NCI-H748 treated with DMSO at 0.1 percent for 48 hours (cell line): ENCODE results near the gene MAMLD1.

Experiments
- DNase-seq: peaks from one replicate; lab custom pipeline; 2025; lab: John Stamatoyannopoulos, UW

Gene MAMLD1

DNA sequence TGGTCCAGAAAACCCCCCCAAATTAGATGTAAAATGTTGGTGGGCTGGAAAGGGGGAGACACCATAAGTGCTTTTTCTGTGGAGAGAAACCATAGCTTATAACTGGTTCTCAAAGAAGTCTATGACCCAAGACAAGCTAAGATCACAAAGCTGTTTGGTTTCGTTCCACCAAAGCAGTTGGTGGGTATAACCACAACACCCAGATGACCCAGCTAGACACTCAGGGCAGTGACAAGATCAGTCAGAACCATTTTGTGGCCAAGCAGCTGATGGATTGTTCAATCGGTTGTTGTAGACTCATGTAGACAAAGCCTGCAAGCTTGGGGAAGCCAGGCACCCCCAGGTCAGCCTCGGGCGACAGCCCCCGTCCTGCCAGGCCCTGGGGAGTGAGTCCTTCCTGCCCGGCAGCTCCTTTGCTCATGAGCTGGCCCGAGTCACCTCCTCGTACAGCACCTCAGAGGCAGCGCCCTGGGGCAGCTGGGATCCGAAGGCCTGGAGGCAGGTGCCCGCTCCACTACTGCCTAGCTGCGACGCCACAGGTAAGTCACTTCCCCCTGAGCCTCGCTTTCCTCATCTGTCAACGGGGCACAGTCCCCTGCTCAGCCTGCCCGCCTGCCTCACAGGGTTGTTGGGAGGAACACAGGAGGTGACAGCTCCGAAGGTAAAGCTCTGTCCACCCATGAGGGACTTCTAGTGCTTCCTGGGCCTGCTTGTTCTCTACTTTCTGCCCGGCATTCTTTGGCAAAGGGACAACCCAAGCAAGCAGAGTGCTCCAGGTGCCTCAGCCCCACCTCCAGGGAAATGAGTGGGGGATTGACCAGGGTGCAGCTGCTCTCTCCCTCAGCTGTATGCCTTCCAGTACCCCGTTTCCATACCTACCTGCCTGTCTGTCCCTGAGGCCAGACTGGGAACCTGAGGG, 140.1 kb downstream of the MAMLD1 start:
- DNase-seq = no peak

- DNase-seq = no peak
Measured at GRCh38 chrX:150503898-150504219, 140.7 kb downstream of the MAMLD1 start.

- no peak for DNase-seq
Measured at GRCh38 chrX:150504397-150505182, 141.5 kb downstream of the MAMLD1 start.

- DNase-seq = no peak
Measured at GRCh38 chrX:150506020-150506419, 142.9 kb downstream of the MAMLD1 start.

- DNase-seq = no peak
Measured at GRCh38 chrX:150506486-150506885, 143.4 kb downstream of the MAMLD1 start.

GRCh38 chrX:150507251-150507856, 144.2 kb downstream of the MAMLD1 start:
- DNase-seq = no peak

- DNase-seq = no peak
Measured at GRCh38 chrX:150508018-150508417, 144.9 kb downstream of the MAMLD1 start.

GRCh38 chrX:150508451-150509367, 145.6 kb downstream of the MAMLD1 start:
- DNase-seq = no peak

- DNase-seq = no peak
Measured at GRCh38 chrX:150509703-150510102, 146.6 kb downstream of the MAMLD1 start.

DNA sequence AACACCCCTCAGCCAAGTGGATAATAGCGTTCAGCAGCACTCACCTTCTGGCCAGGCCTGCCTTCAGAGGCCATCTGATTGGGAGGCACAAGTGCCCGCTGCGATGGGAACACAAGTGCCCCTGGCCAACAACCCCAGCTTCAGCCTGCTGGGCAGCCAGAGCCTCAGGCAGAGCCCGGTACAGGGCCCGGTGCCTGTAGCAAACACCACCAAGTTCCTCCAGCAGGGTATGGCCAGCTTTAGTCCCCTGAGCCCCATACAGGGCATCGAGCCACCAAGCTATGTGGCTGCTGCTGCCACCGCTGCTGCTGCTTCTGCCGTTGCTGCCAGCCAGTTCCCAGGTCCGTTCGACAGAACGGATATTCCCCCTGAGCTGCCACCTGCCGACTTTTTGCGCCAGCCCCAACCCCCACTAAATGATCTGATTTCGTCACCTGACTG, 149.4 kb downstream of the MAMLD1 start:
- no peak for DNase-seq

DNA sequence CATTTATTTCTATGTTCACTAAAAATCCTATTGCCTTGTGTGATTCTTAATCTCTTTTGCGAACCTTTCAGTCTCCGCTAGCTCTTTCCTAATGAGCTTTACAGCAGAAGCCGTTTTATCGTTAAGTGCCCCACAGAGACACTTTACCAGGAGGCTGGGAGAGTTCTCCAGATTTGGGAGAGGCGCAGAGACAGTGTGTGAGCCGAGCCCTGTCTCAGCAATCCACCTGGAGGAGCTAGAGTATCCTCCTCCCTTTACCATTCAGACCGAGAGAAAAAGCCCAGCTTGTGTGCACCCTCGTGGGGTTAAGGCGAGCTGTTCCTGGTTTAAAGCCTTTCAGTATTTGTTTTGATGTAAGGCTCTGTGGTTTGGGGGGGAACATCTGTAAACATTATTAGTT, 150.4 kb downstream of the MAMLD1 start:
- DNase-seq = no peak

GRCh38 chrX:150514462-150514861, 151.3 kb downstream of the MAMLD1 start:
- no peak for DNase-seq

DNA sequence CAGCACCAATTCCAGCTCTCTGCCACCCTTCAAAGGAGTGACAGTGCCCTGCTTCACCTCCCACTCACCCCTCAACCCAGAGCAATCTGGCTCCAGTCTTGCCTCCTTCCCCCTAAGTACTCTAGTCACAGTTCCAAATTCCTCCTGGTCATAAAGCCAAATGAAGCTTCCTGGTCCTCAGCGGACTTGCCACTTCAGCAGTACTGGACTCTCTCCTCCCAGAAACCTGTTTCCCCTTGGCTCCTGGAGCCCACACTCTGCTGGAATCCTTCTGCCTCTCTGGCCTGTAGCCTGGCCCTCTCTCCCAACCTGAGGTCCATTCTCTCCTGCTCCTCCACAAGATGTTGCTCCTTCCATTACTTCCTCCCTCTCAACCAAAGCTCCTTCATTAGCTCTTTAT, 152.7 kb downstream of the MAMLD1 start:
- no peak for DNase-seq

- no peak for DNase-seq
Measured at GRCh38 chrX:150517303-150517910, 154.3 kb downstream of the MAMLD1 start.

DNA sequence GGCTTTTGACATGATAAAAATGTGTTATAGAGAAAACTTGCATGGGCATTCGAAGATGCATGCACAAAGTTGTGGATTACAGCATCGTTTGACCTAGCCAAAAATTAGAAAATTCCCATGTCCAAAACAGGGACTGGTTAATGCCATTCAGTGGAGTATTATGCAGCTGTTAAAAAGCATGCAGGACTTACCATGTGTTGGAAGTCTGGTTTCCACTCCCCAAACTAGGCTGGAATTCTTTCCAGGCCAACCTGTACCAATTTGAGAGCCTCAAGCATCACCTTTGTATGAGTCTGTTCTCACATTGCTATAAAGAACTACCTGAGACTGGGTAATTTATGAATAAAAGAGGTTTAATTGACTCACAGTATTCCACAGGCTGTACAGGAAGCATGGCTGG, 159.4 kb downstream of the MAMLD1 start:
- no peak for DNase-seq

- no peak for DNase-seq
Measured at GRCh38 chrX:150525061-150525919, 162.2 kb downstream of the MAMLD1 start.

GRCh38 chrX:150526692-150527091, 163.6 kb downstream of the MAMLD1 start:
- no peak for DNase-seq

- DNase-seq = no peak
Measured at GRCh38 chrX:150527108-150527507, 164.0 kb downstream of the MAMLD1 start.

DNA sequence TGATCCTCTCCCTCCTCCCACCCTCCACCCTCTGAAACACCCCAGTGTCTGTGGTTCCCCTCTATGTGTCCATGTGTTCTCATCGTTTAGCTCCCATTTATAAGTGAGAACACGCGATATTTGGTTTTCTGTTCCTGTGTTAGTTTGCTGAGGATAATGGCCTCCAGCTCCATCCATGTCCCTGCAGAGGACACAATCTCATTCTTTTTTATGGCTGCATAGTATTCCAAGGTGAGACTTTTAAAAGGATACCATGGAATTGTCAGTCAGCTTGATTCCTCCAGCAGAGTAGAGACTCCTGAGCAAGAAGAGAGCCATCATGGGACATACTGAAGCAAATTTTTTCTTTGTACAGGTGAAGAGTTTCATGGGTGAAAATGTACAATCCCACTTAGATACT, 166.5 kb downstream of the MAMLD1 start:
- no peak for DNase-seq

- no peak for DNase-seq
Measured at GRCh38 chrX:150530821-150531220, 167.7 kb downstream of the MAMLD1 start.
